Heart left ventricle (tissue), 13 donors: ENCODE measurements around the gene ARFGAP1.

Experiments used
- CTCF ChIP-seq, 12 donors: fragments of 200-600 bp; sonication (generic) in 4 of 12; IDR thresholded peaks; one replicate each; pipeline versions ENCODE4 v1.5.0 to v1.8.0; 2018 to 2022; ENCODE audit warnings: antibody characterized with exemption in 12 of 12, mild to moderate bottlenecking in 5 of 12
- POLR2A ChIP-seq, 2 donors: fragments of 450-650 bp; IDR thresholded peaks; one replicate each; pipeline ENCODE4 v1.6.1; 2017; ENCODE audit warnings: antibody characterized with exemption in 2 of 2, mild to moderate bottlenecking in 2 of 2, moderate library complexity in 2 of 2
- donor health status: ischemic (EF 13 %, LVEDD 7.1; RV severe dilation, severe dysfunction).
- donor health status: DM: no; HTN: yes; CAD: no.
- donor health status: DM: no; HTN: no; CAD: no.
- donor health status: ischemic (EF 25% LVEDD 6.9; RV normal size, moderate dysfunction).
- donor health status: ischemic (EF 25% LVEDD 5.7; RV mildly dilated, moderate dysfunction).
- donor health status: ischemic (EF 35%, LVEDD 5.7; RV mildly dilated, moderate dysfunction).
- donor health status: nonischemic (EF 11% LVEDD 7.7; RV severe dilation, severe dysfunction).
- donor health status: DM: yes; HTN: yes; CAD: no.
- donor health status: PGD.
- donor health status: ischemic (EF 29% LVEDD 5.4; RV normal size, mild dysfunction).
- donor health status: nonischemic (EF 23%, LVEDD 6.1; RV moderate dilation, normal function).

GRCh38 chr20:63238514-63239125 is 34.0 kb upstream of the ARFGAP1 start:
- TF ChIP-seq CTCF (IDR thresholded peaks at IDR 0.05), result peak in 1 of 12 donors; percentile 12
- no peak for TF ChIP-seq POLR2A (IDR thresholded peaks at IDR 0.05)
